GM21825 (cell line): ENCODE results near the gene CPLX1.

Source experiments
- ATAC-seq: cut with Tn5 transposase; IDR thresholded peaks from one replicate; pipeline ENCODE4 v1.9.1; 2021; ENCODE audit warnings: mild to moderate bottlenecking, moderate library complexity; ENCODE audit not compliant: unreplicated experiment

The CPLX1 gene

GRCh38 chr4:793941-794621 is 31.8 kb downstream of the CPLX1 start:
- no peak for ATAC-seq

- no peak for ATAC-seq
These were observed 32.7 kb downstream of the CPLX1 start for GRCh38 chr4:793093-793861.

GRCh38 chr4:792626-793092 is 33.3 kb downstream of the CPLX1 start:
- no peak for ATAC-seq

- no peak for ATAC-seq
These were observed 33.9 kb downstream of the CPLX1 start for GRCh38 chr4:791898-792625.

GRCh38 chr4:791252-791897 is 34.6 kb downstream of the CPLX1 start:
- no peak for ATAC-seq

- ATAC-seq: no peak
These were observed 35.5 kb downstream of the CPLX1 start for GRCh38 chr4:790466-790820.

- ATAC-seq: no peak
These were observed 36.1 kb downstream of the CPLX1 start for GRCh38 chr4:789571-790465.

- ATAC-seq: no peak
These were observed 37.2 kb downstream of the CPLX1 start for GRCh38 chr4:788636-789297.

GRCh38 chr4:788006-788635 is 37.8 kb downstream of the CPLX1 start:
- no peak for ATAC-seq

- ATAC-seq: no peak
These were observed 38.4 kb downstream of the CPLX1 start for GRCh38 chr4:787561-787981.

- ATAC-seq: no peak
These were observed 39.0 kb downstream of the CPLX1 start for GRCh38 chr4:786861-787300.

- no peak for ATAC-seq
These were observed 39.7 kb downstream of the CPLX1 start for GRCh38 chr4:786074-786741.

GRCh38 chr4:785332-786073 is 40.4 kb downstream of the CPLX1 start:
- ATAC-seq: no peak

GRCh38 chr4:784401-785331 is 41.3 kb downstream of the CPLX1 start:
- no peak for ATAC-seq

GRCh38 chr4:781493-782216 is 44.3 kb downstream of the CPLX1 start:
- ATAC-seq: peak; percentile 96
